MCF 10A (cell line): ENCODE results near the gene RHPN2. TPM values are rescaled to one million over a fixed set of nuclear protein-coding genes. Genes with fewer than 3 reads are reported as not detected.
A peak's percentile ranks its signal among the peaks of the same experiment; 100 is the strongest.

ENCODE experiments used
- BruUV-seq: library from RNA; stranded (reverse); fragments of 400-500 nt; replicated peaks from 2 replicates; lab custom pipeline; 2021; lab: Mats Ljungman, UMichigan
- CTCF ChIA-PET: fragments of 300-600 bp; sonication (Branson Sonifier 250); formaldehyde crosslinking; extraction: SDS; loops from one replicate; lab custom pipeline; 2021; ENCODE audit warnings: antibody characterized with exemption, inconsistent platforms; lab: Yijun Ruan, JAX
- POLR2A ChIA-PET: fragments of 300-600, 350-650 bp; sonication (Branson Sonifier 250); formaldehyde crosslinking; extraction: SDS; loops from one replicate; lab custom pipeline; 2020; ENCODE audit warnings: antibody characterized with exemption, inconsistent platforms; lab: Yijun Ruan, JAX
- DNase-seq: peaks from one replicate; pipeline ENCODE4 v3.0.0-alpha.2; 2018; ENCODE audit not compliant: unreplicated experiment
- H3K27ac Mint-ChIP-seq: one replicate; pipeline ENCODE4 v1.8.0; 2022; ENCODE audit warnings: mild to moderate bottlenecking, low read depth, mixed read lengths; ENCODE audit not compliant: unreplicated experiment
- H3K27me3 Mint-ChIP-seq: one replicate; pipeline ENCODE4 v1.8.0; 2022; ENCODE audit warnings: mixed read lengths; ENCODE audit not compliant: insufficient read depth, unreplicated experiment
- H3K36me3 Mint-ChIP-seq: one replicate; pipeline ENCODE4 v1.8.0; 2022; ENCODE audit warnings: mild to moderate bottlenecking, moderate library complexity, mixed read lengths; ENCODE audit not compliant: insufficient read depth, unreplicated experiment
- H3K4me1 Mint-ChIP-seq: one replicate; pipeline ENCODE4 v1.8.0; 2022; ENCODE audit warnings: mixed read lengths; ENCODE audit not compliant: insufficient read depth, unreplicated experiment
- H3K4me3 Mint-ChIP-seq: one replicate; pipeline ENCODE4 v1.8.0; 2022; ENCODE audit warnings: mild to moderate bottlenecking, moderate library complexity, mixed read lengths; ENCODE audit not compliant: unreplicated experiment
- H3K9me3 Mint-ChIP-seq: one replicate; pipeline ENCODE4 v1.8.0; 2022; ENCODE audit warnings: mixed read lengths; ENCODE audit not compliant: unreplicated experiment
- intact Hi-C: fragments of 100-400 bp; cut with micrococcal nuclease; formaldehyde crosslinking; loops from 2 replicates; pipeline ENCODE4 v1.14.1; 2022
- total RNA-seq: library from RNA; stranded (reverse); gene quantifications from 2 replicates; pipeline ENCODE4 v1.2.3, GENCODE V29; 2022
- TF ChIP-seq, protein P1 (sequence below): fragments of 200-600 bp; IDR thresholded peaks from one replicate; pipeline ENCODE4 v1.8.0; 2022; ENCODE audit warnings: antibody characterized with exemption, mild to moderate bottlenecking; ENCODE audit not compliant: unreplicated experiment

Gene RHPN2
- total RNA-seq, 1 experiment from 2014 or later, result 5.5 TPM

DNA sequence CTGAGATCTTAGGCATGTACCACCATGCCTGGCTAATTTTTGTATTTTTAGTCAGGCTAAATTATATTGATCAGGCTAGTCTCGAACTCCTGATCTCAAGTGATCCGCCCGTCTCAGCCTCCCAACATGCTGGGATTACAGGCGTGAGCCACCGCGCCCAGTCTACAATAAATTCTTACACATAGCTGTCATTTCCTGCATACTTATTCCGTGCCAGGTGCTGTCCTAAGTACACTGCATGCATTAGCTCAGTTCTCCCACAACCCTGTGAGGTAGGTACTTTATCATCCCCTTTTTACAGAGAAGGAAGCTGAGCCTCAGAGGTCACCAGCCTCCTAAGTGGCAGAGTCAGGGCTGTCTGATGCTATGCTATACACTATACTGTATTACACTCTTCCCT, 7.2 kb upstream of the RHPN2 start:
- TF ChIP-seq, protein P1, sequence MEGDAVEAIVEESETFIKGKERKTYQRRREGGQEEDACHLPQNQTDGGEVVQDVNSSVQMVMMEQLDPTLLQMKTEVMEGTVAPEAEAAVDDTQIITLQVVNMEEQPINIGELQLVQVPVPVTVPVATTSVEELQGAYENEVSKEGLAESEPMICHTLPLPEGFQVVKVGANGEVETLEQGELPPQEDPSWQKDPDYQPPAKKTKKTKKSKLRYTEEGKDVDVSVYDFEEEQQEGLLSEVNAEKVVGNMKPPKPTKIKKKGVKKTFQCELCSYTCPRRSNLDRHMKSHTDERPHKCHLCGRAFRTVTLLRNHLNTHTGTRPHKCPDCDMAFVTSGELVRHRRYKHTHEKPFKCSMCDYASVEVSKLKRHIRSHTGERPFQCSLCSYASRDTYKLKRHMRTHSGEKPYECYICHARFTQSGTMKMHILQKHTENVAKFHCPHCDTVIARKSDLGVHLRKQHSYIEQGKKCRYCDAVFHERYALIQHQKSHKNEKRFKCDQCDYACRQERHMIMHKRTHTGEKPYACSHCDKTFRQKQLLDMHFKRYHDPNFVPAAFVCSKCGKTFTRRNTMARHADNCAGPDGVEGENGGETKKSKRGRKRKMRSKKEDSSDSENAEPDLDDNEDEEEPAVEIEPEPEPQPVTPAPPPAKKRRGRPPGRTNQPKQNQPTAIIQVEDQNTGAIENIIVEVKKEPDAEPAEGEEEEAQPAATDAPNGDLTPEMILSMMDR, result no peak
- BruUV-seq, result no TSS peak
- no peaks in the 10 kb centered on the region for H3K9me3 Mint-ChIP-seq
- no peak overlapping the region for H3K4me3 Mint-ChIP-seq
- H3K27ac Mint-ChIP-seq, result no peak overlapping the region
- DNase-seq, result peak; percentile 23
- no peaks in the 10 kb centered on the region for H3K27me3 Mint-ChIP-seq
- POLR2A ChIA-PET, result interaction anchor here (0.9 kb wide), 1 partner anchor 23 kb away, joined by 3 read pairs; no protein-coding TSS in a partner anchor
- H3K4me1 Mint-ChIP-seq, result no peaks in the 10 kb centered on the region
- intact Hi-C loops, result no loop called here
- CTCF ChIA-PET, result interaction anchor here (0.6 kb wide), 1 partner anchor 15 kb away, joined by 3 read pairs; no protein-coding TSS in a partner anchor
- no peaks in the 10 kb centered on the region for H3K36me3 Mint-ChIP-seq

- Mint-ChIP-seq H3K4me1 (no peaks in the 10 kb centered on the region), H3K36me3 (no peaks in the 10 kb centered on the region), H3K27ac (no peak overlapping the region), H3K27me3 (no peaks in the 10 kb centered on the region), H3K4me3 (no peak overlapping the region), H3K9me3 (no peaks in the 10 kb centered on the region)
- DNase-seq, result no peak
- TF ChIP-seq, protein P1, result no peak
- CTCF ChIA-PET, result interaction anchor here (0.7 to 0.9 kb wide), 2 partner anchors 25 to 92 kb away, joined by 3 to 4 read pairs; no protein-coding TSS in a partner anchor
- intact Hi-C loops, result no loop called here
- BruUV-seq, result no TSS peak
- POLR2A ChIA-PET, result interaction anchor here (1.3 kb wide), 1 partner anchor 14 kb away, joined by 3 read pairs; the partner anchor contains the start of gene GPATCH1
These were observed 2.4 kb upstream of the RHPN2 start for GRCh38 chr19:33067121-33067520.

- H3K4me1 Mint-ChIP-seq, result no peaks in the 10 kb centered on the region
- H3K4me3 Mint-ChIP-seq, result peak overlapping the region; percentile 13
- H3K27me3 Mint-ChIP-seq, result no peaks in the 10 kb centered on the region
- TF ChIP-seq, protein P1, result no peak
- BruUV-seq, result no TSS peak
- no peaks in the 10 kb centered on the region for H3K9me3 Mint-ChIP-seq
- no peak for DNase-seq
- intact Hi-C loops, result no loop called here
- no peaks in the 10 kb centered on the region for H3K36me3 Mint-ChIP-seq
- CTCF ChIA-PET, result interaction anchor here (0.9 kb wide), 1 partner anchor 91 kb away, joined by 3 read pairs; no protein-coding TSS in a partner anchor
- no peak overlapping the region for H3K27ac Mint-ChIP-seq
- POLR2A ChIA-PET, result interaction anchor here (1.8 kb wide), 1 partner anchor 11 kb away, joined by 10 read pairs; no protein-coding TSS in a partner anchor
These were observed 1.9 kb upstream of the RHPN2 start for GRCh38 chr19:33066543-33066942.

DNA sequence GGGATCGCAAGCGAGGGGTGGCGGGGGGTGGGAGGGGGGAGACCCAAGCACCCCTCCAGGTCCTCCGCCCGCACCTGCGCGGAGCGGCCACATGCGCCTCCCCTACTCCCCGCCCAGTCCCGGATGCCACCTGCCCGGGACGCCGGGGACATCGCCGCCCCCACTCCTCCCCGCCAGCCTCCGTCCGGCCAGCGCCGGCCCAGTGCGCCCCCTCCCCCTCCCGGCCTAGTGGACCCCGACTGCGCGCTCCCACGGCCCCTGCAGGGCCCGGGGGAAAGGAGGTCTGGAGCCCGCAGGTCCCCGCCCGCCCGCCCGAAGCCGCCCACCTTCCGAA, 263 bp downstream of the RHPN2 start:
- Mint-ChIP-seq H3K9me3 (no peaks in the 10 kb centered on the region), H3K27ac (no peak overlapping the region), H3K4me3 (peak overlapping the region; percentile 70), H3K36me3 (no peaks in the 10 kb centered on the region), H3K4me1 (no peaks in the 10 kb centered on the region), H3K27me3 (no peaks in the 10 kb centered on the region)
- BruUV-seq, result no TSS peak
- ChIA-PET POLR2A (interaction anchor here (1.2 to 3.0 kb wide), 3 partner anchors 12 to 17 kb away, joined by 3 to 10 read pairs (median 8); partner anchors contain the start of gene GPATCH1), CTCF (interaction anchor here (0.6 to 1.3 kb wide), 2 partner anchors 20 to 88 kb away, joined by 3 to 5 read pairs; no protein-coding TSS in a partner anchor)
- TF ChIP-seq, protein P1, result no peak
- DNase-seq, result no peak
- intact Hi-C loops, result no loop called here
